HFFc6 (cell line): ENCODE measurements around the gene C1QC. TPM values are rescaled to one million over a fixed set of nuclear protein-coding genes. Genes with fewer than 3 reads are reported as not detected.
A peak's percentile ranks its signal among the peaks of the same experiment; 100 is the strongest.

Experiments used
- DNase-seq: peaks from one replicate; pipeline ENCODE4 v3.0.0-alpha.2; 2018
- H3K27ac Mint-ChIP-seq: 2 replicates; pipeline ENCODE4 v1.8.0; 2020; ENCODE audit warnings: mild to moderate bottlenecking, mixed read lengths
- H3K27me3 Mint-ChIP-seq: 2 replicates; pipeline ENCODE4 v1.8.0; 2021; ENCODE audit warnings: mild to moderate bottlenecking, moderate library complexity, mixed read lengths; ENCODE audit not compliant: insufficient read depth
- H3K36me3 Mint-ChIP-seq: 2 replicates; pipeline ENCODE4 v1.8.0; 2021; ENCODE audit warnings: low read depth, mixed read lengths
- H3K4me1 Mint-ChIP-seq: 2 replicates; pipeline ENCODE4 v1.8.0; 2020; ENCODE audit warnings: low read depth, mixed read lengths
- H3K4me3 Mint-ChIP-seq: 2 replicates; pipeline ENCODE4 v1.8.0; 2020; ENCODE audit warnings: mild to moderate bottlenecking, moderate library complexity, mixed read lengths
- H3K9me3 Mint-ChIP-seq: 2 replicates; pipeline ENCODE4 v1.8.0; 2020; ENCODE audit warnings: mild to moderate bottlenecking, mixed read lengths
- total RNA-seq, 6 experiments: library from RNA; stranded (reverse); fragmentation: NEBNext Ultra II Directional; extraction: Animal tissue kit (Norgen Biotek cat#: 25700); gene quantifications; 2 replicates in 1 of 6; 3 replicates in 5 of 6; pipeline ENCODE4 v1.2.3, GENCODE V29; 2021
- TF ChIP-seq, protein P1 (sequence below): fragments of 200-600 bp; sonication (generic); IDR thresholded peaks from 2 replicates; pipeline ENCODE4 v1.5.0; 2021; ENCODE audit warnings: antibody characterized with exemption, mild to moderate bottlenecking

C1QC gene
- total RNA-seq, 6 experiments from 2014 or later: not detected

DNA sequence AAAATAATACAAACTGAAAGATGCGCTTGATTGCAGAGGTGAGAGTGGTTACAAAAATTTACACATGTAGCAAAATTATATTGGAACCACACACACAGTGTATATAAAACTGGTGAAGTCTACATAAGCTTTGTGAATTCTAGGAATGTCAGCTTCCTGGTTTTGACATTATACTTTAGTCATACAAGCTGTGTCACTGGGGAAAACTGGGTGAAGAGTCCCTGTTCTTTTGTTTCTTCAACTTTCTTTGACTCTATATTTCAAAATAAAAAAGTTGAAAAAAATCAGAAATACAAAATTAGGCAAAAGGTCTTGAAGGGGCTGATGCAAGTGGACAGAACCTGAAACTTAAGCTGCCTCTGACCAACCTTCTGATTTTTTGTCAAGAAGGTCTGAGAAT is 3.0 kb downstream of the C1QC start:
- Mint-ChIP-seq H3K9me3 (no peaks in the 10 kb centered on the region), H3K4me1 (no peaks in the 10 kb centered on the region), H3K27ac (no peak overlapping the region), H3K27me3 (peaks cover 36% of the 10 kb centered on the region), H3K4me3 (no peak overlapping the region), H3K36me3 (no peaks in the 10 kb centered on the region)
- TF ChIP-seq, protein P1, sequence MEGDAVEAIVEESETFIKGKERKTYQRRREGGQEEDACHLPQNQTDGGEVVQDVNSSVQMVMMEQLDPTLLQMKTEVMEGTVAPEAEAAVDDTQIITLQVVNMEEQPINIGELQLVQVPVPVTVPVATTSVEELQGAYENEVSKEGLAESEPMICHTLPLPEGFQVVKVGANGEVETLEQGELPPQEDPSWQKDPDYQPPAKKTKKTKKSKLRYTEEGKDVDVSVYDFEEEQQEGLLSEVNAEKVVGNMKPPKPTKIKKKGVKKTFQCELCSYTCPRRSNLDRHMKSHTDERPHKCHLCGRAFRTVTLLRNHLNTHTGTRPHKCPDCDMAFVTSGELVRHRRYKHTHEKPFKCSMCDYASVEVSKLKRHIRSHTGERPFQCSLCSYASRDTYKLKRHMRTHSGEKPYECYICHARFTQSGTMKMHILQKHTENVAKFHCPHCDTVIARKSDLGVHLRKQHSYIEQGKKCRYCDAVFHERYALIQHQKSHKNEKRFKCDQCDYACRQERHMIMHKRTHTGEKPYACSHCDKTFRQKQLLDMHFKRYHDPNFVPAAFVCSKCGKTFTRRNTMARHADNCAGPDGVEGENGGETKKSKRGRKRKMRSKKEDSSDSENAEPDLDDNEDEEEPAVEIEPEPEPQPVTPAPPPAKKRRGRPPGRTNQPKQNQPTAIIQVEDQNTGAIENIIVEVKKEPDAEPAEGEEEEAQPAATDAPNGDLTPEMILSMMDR: no peak
- no peak for DNase-seq

DNA sequence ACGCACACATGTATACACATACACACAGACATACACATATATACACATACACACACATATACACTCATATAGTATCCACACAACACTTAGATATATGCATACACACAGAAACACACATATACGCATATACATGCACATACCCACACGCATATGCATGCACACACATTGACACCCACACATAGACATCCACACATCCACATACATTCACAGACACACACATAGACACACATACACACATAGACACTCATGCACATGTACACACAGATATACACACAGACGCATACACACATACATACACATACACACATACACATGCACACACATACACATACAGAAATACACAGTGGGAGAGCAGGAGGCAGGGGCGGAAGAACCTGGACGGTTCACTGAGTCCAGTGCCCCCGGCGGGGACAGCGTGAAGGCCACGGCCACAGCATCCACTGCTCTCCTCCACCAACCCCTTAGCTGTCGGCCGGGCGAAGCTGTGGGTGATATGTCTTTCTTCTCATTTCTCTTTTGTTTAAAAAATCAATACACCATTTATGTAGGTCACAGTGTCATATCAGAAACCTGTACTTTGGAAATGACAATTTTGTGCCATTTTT is 6.8 kb downstream of the C1QC start:
- DNase-seq: no peak
- Mint-ChIP-seq H3K4me3 (no peak overlapping the region), H3K4me1 (no peaks in the 10 kb centered on the region), H3K27me3 (peaks cover 48% of the 10 kb centered on the region), H3K9me3 (no peaks in the 10 kb centered on the region), H3K27ac (no peak overlapping the region), H3K36me3 (no peaks in the 10 kb centered on the region)
- TF ChIP-seq, protein P1: no peak

DNA sequence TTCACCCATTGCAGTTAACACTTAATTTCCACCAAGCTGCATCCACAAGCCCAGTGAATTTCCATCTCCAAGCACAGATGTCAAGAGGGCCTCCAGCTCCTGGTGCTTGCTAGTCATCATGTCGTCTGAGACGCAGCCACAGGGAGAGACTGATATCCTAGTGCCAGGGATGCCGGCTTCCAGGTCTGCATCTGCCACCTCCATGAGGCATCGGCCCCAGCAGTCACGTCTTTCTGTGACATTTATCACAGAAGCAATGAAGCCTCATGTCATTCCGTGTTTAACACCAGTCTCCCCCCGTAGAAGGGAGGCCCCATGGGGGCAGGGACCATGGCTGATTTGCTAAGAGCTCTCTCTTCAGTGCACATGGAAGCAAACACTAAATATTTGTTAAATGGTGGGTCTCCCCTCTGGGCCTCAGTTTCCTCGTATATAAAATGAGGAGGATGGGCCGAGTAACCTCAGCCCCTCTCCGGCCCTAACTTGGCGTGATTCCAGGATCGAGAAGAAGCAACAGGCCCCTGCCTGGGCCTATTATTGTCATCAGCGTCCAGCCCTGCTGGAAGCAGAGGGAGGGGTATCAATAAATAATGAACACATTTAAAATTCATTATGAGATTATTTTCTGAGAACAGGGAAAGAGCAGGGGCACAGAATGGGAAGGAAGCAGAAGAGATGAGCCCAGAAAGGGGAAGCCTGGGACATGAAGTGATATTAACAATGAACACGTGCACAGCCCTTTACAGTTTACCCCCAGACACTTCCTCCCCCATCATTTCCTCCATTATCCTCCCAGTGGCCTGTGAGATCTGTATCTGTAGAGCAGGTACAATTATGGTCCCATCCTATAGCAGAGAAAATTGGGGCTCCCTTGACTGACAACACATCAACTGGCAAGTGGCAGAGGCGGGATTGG is 8.8 kb downstream of the C1QC start:
- no peaks in the 10 kb centered on the region for H3K4me1 Mint-ChIP-seq
- H3K4me3 Mint-ChIP-seq: no peak overlapping the region
- peaks cover 61% of the 10 kb centered on the region for H3K27me3 Mint-ChIP-seq
- no peak overlapping the region for H3K27ac Mint-ChIP-seq
- TF ChIP-seq, protein P1: no peak
- no peaks in the 10 kb centered on the region for H3K36me3 Mint-ChIP-seq
- DNase-seq: no peak
- no peaks in the 10 kb centered on the region for H3K9me3 Mint-ChIP-seq

DNA sequence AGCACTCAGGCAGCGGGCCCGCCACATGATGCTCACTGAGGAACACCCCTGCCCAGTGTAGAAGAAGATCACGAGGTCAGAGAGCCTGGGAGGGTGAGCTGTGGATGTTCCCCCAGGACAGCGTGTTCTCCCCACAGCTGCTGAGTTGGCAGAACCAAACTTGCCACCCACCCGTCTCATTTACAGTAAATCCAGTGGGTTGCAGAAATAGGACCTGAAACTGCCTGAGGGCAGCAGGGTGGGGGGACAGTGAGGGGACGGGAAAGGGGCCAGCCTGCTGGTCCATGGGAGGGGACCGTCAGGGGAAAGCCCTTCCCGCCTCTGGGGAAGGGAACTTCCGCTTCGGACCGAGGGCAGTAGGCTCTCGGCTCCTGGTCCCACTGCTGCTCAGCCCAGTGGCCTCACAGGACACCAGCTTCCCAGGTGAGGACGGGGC is 9.5 kb downstream of the C1QC start, which contains the start of gene C1QB:
C1QB (plus strand) TSS at position 356 of the 436 bp plus-strand sequence. CDS start 6,227 bp downstream, outside the sequence.
- DNase-seq: no peak
- H3K36me3 Mint-ChIP-seq: no peaks in the 10 kb centered on the region
- TF ChIP-seq, protein P1: no peak
- H3K27me3 Mint-ChIP-seq: peaks cover 60% of the 10 kb centered on the region
- no peaks in the 10 kb centered on the region for H3K9me3 Mint-ChIP-seq
- no peak within 1 kb of the TSS for H3K27ac Mint-ChIP-seq
- H3K4me1 Mint-ChIP-seq: no peaks in the 10 kb centered on the region
- no peak within 1 kb of the TSS for H3K4me3 Mint-ChIP-seq

DNA sequence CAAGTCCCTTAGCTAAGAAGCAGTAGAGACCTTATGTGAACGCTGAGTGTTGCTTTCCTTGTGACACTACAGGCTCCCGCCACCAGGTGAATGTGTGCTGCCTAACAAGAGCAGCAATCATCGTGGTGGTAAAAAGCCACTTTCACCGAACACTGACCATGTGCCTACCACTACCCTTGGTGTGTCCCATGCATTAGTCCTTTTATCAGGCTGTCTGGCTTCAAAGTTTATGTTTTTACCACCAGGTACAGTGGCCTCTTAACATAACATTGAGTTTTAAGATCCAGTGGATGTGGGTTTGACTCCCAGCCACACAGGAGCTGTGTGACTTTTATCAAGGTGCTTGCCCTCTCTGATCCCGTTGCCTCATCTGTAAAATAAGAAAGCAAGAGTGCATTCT is 11.3 kb downstream of the C1QC start:
- Mint-ChIP-seq H3K36me3 (no peaks in the 10 kb centered on the region), H3K4me1 (no peaks in the 10 kb centered on the region), H3K9me3 (no peaks in the 10 kb centered on the region), H3K4me3 (no peak overlapping the region), H3K27ac (no peak overlapping the region), H3K27me3 (peaks cover 62% of the 10 kb centered on the region)
- no peak for DNase-seq
- TF ChIP-seq, protein P1: peak; percentile 35; the same call in 1 of the 2 replicates
